Ramos (cell line): Measurements from ENCODE around the gene COA1.
"Not testable (repeated sequence)": the region's sequence is repeated elsewhere in the genome, so short reads cannot be mapped to it uniquely, and the experiment has no call there.

Experiments
- in situ Hi-C: fragments of 300-500 bp; cut with MboI; formaldehyde crosslinking; loops from one replicate; pipeline ENCODE4 v1.14.3; 2022; ENCODE audit warnings: low sequenced_read_pairs; ENCODE audit not compliant: unreplicated experiment

COA1 gene

GRCh38 chr7:43694399-43694748 is 34.9 kb downstream of the COA1 start:
- in situ Hi-C loops = no loop called here

- in situ Hi-C loops = no loop called here
Observed at GRCh38 chr7:43693687-43694398, 35.5 kb downstream of the COA1 start.

DNA sequence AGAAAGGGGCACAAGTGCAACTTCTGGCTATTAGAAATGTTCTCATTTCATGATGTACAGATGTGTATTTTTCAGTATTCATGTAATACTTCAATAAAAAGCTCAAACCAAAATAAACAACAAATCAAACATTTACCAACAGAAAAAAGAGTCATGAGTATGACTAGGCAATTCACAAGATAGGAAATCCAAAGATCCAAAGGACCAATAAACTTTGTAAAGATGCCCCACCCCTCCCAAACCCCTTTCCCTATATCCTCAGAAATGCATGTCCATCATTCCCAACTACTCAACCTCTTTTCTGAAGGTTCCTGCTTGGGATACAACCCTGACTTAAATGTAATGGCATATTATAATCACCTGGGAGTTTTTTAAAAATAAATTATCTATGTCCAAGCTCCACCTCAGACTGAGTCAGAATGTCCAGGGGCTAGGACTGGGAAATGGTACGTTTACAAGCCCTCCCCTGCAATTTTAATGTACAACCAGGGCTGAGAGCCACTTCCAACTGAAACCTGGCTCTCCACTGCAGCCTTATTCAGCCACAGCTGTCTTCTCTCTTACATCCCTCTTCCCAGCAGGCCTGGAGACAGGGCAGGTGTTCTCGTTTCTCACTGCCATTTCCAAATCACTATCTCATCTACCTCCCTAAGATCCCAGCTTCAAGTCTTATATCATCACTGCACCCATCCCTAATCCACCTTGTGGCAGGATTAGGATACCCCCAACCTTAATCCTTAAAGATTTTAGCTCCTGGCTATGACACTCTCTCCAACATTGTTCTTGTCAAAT is 36.5 kb downstream of the COA1 start:
- in situ Hi-C loops = no loop called here

GRCh38 chr7:43691611-43692010 is 37.7 kb downstream of the COA1 start:
- in situ Hi-C loops = no loop called here

GRCh38 chr7:43689115-43689514 is 40.2 kb downstream of the COA1 start:
- in situ Hi-C loops = no loop called here

DNA sequence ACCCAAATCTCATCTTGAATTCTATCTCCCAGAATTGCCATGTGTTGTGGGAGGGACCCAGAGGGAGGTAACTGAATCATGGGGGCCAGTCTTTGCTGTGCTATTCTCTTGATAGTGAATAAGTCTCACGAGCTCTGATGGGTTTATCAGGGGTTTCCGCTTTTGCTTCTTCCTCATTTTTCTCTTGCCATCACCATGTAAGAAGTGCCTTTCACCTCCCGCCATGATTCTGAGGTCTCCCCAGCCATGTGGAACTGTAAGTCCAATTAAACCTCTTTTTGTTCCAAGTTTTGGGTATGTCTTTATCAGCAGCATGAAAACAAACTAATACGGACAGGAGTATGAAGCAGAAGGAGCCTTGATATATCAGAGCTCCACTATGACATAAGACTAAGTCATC is 41.5 kb downstream of the COA1 start:
- in situ Hi-C loops = not testable (repeated sequence)

- in situ Hi-C loops = no loop called here
Observed at GRCh38 chr7:43686991-43687390, 42.3 kb downstream of the COA1 start.

DNA sequence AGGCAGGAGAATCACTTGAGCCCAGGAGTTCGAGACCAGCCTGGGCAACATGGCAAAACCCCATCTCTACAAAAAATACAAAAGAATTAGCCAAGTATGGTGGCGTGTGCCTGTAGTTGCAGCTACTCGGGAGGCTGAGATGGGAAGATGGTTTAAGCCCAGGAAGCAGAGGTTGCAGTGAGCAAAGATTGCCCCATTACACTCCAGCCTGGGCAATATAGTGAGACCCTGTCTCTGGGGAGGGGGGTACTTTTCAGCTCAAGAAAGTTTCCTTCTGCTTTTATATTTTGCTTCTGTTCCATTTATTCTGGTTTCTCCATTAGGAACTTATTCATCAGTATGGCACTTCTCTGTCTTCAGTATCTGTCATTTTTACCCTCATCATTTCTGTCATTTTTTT is 48.6 kb downstream of the COA1 start:
- in situ Hi-C loops = no loop called here

- in situ Hi-C loops = no loop called here
Observed at GRCh38 chr7:43679210-43680068, 49.9 kb downstream of the COA1 start.

DNA sequence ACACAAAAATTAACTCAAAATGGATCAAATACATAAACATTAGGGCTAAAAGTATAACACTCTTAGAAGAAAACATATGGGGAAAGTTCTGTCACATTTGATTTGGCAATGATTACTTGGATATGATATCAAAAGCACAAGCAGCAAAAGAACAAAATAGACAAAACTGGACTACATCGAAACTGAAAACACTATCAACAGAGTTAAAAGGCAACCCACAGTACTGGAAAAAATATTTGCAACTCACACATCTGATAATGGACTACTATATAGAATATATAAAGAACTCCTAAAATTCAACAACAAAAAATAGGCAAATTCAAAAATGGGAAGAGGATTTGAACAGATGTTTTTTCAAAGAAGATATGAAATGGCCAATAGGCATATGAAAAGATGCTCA is 51.0 kb downstream of the COA1 start:
- in situ Hi-C loops = no loop called here

GRCh38 chr7:43677864-43678263 is 51.5 kb downstream of the COA1 start:
- in situ Hi-C loops = no loop called here

- in situ Hi-C loops = no loop called here
Observed at GRCh38 chr7:43674559-43675436, 54.5 kb downstream of the COA1 start.

- in situ Hi-C loops = not testable (repeated sequence)
Observed at GRCh38 chr7:43673243-43673976, 55.9 kb downstream of the COA1 start.

DNA sequence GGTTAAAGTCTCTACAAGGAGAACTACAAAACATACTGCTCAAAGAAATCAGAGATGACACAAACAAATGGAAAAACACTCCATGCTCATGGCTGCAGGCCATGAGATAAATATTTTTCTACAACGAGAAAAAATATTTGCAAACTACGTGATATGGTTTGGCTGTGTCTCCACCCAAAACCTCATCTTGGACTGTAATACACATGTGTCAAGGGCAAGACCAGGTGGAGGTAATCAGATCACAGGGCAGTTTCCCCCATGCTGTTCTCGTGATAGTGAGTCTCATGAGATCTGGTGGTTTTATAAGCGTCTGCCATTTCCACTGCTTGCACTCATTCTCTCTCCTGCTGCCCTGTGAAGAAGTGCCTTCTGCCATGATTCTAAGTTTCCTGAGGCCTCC is 57.8 kb downstream of the COA1 start:
- in situ Hi-C loops = no loop called here

- in situ Hi-C loops = no loop called here
Observed at GRCh38 chr7:43669286-43670081, 59.8 kb downstream of the COA1 start.

DNA sequence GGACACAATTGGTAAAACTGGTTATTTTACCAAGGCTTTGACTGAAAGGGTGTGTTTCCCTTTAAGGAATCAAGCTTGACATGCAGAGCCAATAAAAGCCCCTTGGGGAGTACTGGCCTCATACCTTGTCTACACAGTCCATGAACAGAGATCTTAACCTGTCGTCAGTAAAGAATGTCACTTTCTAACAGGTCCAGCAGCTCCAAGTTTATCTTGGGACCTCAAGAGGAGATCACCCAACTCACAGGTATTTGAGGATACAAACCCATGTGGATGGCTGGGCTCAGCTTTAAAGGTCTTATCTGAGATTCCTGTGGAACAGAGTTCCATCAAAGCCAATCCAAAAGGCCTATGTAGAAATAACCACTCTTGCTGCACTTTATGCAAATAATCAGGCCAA is 61.3 kb downstream of the COA1 start:
- in situ Hi-C loops = no loop called here

DNA sequence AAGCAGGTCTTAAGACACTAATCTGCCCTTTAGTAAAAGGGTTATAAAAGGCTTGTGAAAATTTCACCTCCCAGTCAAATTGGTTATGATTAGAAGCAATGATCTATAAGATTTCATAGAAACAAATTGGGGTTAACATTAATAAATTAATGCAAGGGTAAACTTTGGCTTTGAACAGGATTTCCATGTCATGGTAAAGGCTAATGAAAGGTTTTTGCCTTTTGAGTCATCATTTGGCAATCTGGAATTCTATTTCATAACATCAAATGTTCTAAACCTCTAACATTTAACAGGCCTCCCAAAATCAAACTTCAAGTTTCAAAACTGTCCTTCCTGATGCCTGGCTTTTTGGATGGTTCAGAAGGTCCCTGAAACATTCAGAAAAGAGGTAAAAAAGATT is 62.4 kb downstream of the COA1 start:
- in situ Hi-C loops = no loop called here

GRCh38 chr7:43664681-43665080 is 64.6 kb downstream of the COA1 start:
- in situ Hi-C loops = no loop called here

DNA sequence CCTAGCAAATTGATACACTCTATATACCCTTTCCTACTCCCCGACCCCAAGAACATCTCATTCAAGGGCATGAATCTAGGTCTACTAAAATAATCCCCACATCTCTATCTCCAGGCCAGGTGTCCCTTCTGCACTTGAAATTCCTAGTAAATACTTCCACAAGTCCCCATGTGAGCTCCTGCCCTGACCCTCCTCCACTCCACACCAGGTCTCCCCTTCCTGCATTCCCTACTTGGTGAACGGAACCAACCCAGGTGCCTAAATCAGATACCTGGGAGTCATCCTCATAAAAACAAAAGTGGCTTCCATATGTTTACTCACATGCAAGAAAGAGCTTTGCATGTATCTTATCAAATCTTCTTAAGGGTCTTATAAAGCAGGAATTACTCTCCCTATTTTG is 69.2 kb downstream of the COA1 start:
- in situ Hi-C loops = no loop called here
